Vagina (tissue), 2 donors: Measurements from ENCODE around the gene CDK7. TPM values are rescaled to one million over a fixed set of nuclear protein-coding genes. Genes with fewer than 3 reads are reported as not detected.

Experiments used
- DNase-seq, 2 donors: peaks; one replicate each; pipeline ENCODE4 v3.0.0-alpha.2; 2017; ENCODE audit errors: extremely low spot score in 2 of 2
- H3K27ac ChIP-seq: fragments of 200-600 bp; sonication (generic); one replicate; pipeline ENCODE4 v1.5.1; 2019
- H3K27me3 ChIP-seq: fragments of 200-600 bp; sonication (generic); one replicate; pipeline ENCODE4 v1.5.1; 2019
- H3K36me3 ChIP-seq, 2 donors: fragments of 200-600 bp; sonication (generic); one replicate each; pipeline ENCODE4 v1.5.1; 2017 to 2019
- H3K4me1 ChIP-seq: fragments of 200-600 bp; sonication (generic); one replicate; pipeline ENCODE4 v1.5.1; 2019
- H3K4me3 ChIP-seq, 2 donors: fragments of 200-600 bp; sonication (generic); 1 replicate in 1 of 2; 2 replicates in 1 of 2; pipeline ENCODE4 v1.5.1; 2016 to 2019
- H3K9me3 ChIP-seq: fragments of 200-600 bp; sonication (generic); one replicate; pipeline ENCODE4 v1.5.1; 2019
- CTCF ChIP-seq, 3 experiments: fragments of 450-650 bp in 2 of 3; fragments of 200-600 bp in 1 of 3; sonication (generic) in 1 of 3; IDR thresholded peaks; one replicate each; pipeline ENCODE4 v1.5.1; 2017 to 2019; ENCODE audit warnings: antibody characterized with exemption in 3 of 3, mild to moderate bottlenecking in 2 of 3, moderate library complexity in 2 of 3
- POLR2A ChIP-seq, 2 donors: fragments of 450-650 bp; IDR thresholded peaks; one replicate each; pipeline ENCODE4 v1.6.1; 2017; ENCODE audit warnings: antibody characterized with exemption in 2 of 2, mild to moderate bottlenecking in 2 of 2, moderate library complexity in 2 of 2
- POLR2AphosphoS5 ChIP-seq, 2 donors: sonication (generic); formaldehyde crosslinking; IDR thresholded peaks; one replicate each; pipeline ENCODE4 v1.9.0; 2017; ENCODE audit warnings: antibody characterized with exemption in 2 of 2, mild to moderate bottlenecking in 2 of 2, low read depth in 1 of 2; ENCODE audit not compliant: insufficient read depth in 1 of 2
- intact Hi-C: fragments of 100-400 bp; cut with DNase I; formaldehyde crosslinking; loops from one replicate; pipeline ENCODE4 v1.15.1; 2023
- total RNA-seq: library from RNA; depleted of rRNA; stranded (reverse); fragments of >200 nt; gene quantifications from one replicate; pipeline ENCODE4 v1.2.3, GENCODE V29; 2016

Gene CDK7
- total RNA-seq = 10.6 TPM

DNA sequence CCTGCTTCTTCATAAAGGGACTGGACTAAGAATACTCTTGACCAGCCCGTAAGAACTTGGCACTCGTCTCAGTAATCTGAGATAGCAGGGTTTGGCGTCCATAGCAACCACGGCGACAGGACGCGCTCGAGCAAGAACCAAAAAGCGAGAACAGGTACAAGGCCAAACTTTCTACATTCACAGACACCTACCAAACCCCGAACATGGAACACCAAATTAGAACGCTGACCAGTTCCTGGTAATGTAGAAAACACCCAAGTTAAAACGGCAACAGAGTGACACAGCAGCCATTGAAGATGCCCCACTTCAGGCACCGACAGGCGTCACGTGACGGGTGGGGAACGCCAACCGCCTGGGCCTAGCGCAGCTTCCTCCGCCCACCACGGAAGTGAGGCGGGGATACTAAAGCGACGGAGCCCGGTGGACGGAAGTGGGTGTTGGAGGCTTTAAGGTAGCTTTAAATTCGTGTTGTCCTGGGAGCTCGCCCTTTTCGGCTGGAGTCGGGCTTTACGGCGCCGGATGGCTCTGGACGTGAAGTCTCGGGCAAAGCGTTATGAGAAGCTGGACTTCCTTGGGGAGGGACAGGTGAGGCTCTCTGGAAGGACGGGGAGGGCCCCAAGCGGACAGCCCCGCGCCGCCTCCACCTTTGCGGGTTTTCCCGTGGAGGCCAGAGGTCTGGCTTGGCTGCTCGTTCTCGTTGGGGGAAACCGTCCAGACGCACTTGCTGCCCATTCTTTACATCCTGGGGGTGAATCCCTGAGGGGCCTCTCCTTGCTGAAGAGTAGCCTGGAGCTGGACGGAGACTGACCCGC lies at the start of gene CDK7:
CDK7 (plus strand) TSS at position 430 of the 812 bp plus-strand sequence; CDS start at position 520, 90 bp downstream.
- intact Hi-C loops = no loop called here
- peak; percentile 86 to 96 for TF ChIP-seq POLR2AphosphoS5 (IDR thresholded peaks at IDR 0.05; ENCODE audit: insufficient read depth in 1 of 2, low read depth in 1 of 2)
- TF ChIP-seq CTCF (IDR thresholded peaks at IDR 0.05) = no peak
- H3K9me3 ChIP-seq = no peaks in the 10 kb centered on the region

DNA sequence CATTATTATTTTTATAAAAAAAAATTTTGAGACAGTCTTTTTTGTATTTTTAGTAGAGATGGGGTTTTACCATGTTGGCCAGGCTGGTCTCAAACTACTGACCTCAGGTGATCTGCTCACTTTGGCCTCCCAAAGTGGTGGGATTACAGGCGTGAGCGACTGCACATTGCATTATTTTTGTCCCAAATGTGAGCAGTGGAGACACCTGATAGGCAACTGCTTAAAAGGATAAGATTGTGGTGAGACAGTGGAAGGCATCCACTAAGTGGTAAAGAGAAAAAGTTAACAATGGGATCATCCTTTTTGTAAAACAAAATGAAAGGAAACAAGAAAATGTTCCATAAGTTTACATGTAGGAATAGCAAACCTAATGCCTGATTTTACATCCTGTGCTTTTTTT lies 47.3 kb upstream of the CDK7 start:
- Histone ChIP-seq H3K4me1 (peaks cover 9% of the 10 kb centered on the region), H3K27me3 (no peaks in the 10 kb centered on the region), H3K4me3 (no peak overlapping the region), H3K27ac (no peak overlapping the region), H3K9me3 (no peaks in the 10 kb centered on the region), H3K36me3 (no peaks in the 10 kb centered on the region)
- DNase-seq = no peak
- intact Hi-C loops = no loop called here
- TF ChIP-seq POLR2AphosphoS5 (IDR thresholded peaks at IDR 0.05; ENCODE audit: insufficient read depth in 1 of 2, low read depth in 1 of 2) = no peak
- TF ChIP-seq CTCF (IDR thresholded peaks at IDR 0.05) = no peak
- TF ChIP-seq POLR2A (IDR thresholded peaks at IDR 0.05) = no peak

More for the DNA sequence above, at the start of gene CDK7:
- Histone ChIP-seq H3K4me3 (peak within 1 kb of the TSS; percentile 85 to 97), H3K27me3 (no peaks in the 10 kb centered on the region), H3K4me1 (peaks cover 47% of the 10 kb centered on the region), H3K36me3 (no peaks in the 10 kb centered on the region), H3K27ac (peak within 1 kb of the TSS; percentile 81)
- DNase-seq = peak in 1 of 2 donors; percentile 95

DNA sequence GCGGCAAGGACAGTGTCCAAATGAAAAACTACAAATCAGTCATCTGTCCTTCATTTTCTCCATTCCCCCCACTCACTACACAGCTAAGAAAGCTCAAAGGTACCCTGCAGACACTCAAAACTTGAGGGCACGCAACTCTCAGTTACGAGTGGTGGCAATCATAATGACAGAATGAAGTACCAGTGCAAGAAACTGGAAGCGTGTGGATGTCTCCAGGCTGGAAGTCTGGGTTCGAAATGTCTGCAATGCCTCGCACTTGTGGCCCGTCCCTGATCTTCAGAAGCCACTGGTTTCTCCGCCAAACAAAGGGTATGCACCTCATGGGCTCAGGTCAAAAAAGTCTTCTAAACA lies 45.9 kb upstream of the CDK7 start:
- Histone ChIP-seq H3K36me3 (no peaks in the 10 kb centered on the region), H3K4me3 (peak overlapping the region; percentile 61 to 66), H3K9me3 (no peaks in the 10 kb centered on the region), H3K27ac (no peak overlapping the region), H3K27me3 (no peaks in the 10 kb centered on the region), H3K4me1 (peaks cover 9% of the 10 kb centered on the region)
- intact Hi-C loops = no loop called here
- TF ChIP-seq POLR2A (IDR thresholded peaks at IDR 0.05) = no peak
- no peak for TF ChIP-seq POLR2AphosphoS5 (IDR thresholded peaks at IDR 0.05; ENCODE audit: insufficient read depth in 1 of 2, low read depth in 1 of 2)
- TF ChIP-seq CTCF (IDR thresholded peaks at IDR 0.05) = no peak
- DNase-seq = no peak

DNA sequence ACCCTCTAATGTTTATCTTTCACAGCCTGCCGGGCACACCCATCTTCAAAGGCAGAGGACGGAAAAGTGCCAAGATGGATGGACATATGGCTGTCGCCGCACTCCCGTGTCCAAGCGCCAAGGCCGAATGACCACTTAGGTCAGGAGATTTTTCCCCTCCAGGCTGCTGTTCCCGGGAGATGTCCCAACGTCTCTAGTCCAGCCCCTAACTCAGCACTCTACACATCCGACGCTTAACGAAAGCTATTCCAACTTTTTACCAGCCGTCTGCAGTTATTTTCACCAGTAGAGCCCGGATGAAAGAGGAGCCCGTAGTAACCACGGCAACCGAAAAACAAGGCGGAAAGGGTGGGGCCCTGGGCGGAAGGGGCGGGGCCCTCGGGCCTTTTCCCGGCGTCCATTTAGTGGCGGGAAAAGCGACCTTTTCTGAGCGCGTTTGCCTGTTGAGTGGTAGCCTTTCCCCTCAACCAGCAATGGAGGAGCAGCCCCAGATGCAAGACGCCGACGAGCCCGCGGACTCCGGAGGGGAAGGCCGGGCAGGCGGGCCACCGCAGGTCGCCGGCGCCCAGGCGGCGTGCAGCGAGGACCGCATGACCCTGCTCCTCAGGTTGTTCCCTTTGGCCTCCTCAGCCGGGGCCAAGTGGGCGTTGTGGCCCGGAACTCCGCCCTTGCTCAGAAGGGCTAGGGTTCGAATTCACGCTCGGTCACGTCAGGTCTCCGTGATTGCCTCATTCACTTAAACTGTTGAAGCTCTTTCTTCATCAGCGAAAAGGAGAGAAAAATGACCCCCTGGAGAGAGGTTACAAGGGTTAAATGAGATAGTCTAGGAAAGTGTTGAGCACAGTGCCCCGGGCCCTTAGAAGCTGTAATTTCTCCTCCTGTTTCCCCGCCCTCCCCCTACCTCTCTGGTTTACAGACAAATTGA lies 45.3 kb upstream of the CDK7 start, which contains the start of gene CENPH:
CENPH (plus strand) TSS at position 422 of the 925 bp plus-strand sequence; CDS start at position 474, 52 bp downstream.
- Histone ChIP-seq H3K27ac (peak within 1 kb of the TSS; percentile 4), H3K36me3 (no peaks in the 10 kb centered on the region), H3K9me3 (no peaks in the 10 kb centered on the region), H3K4me3 (peak within 1 kb of the TSS; percentile 61 to 66), H3K4me1 (peaks cover 9% of the 10 kb centered on the region), H3K27me3 (no peaks in the 10 kb centered on the region)
- DNase-seq = no peak
- no peak for TF ChIP-seq POLR2A (IDR thresholded peaks at IDR 0.05)
- TF ChIP-seq CTCF (IDR thresholded peaks at IDR 0.05) = no peak
- TF ChIP-seq POLR2AphosphoS5 (IDR thresholded peaks at IDR 0.05; ENCODE audit: insufficient read depth in 1 of 2, low read depth in 1 of 2) = peak; percentile 48 to 73
- intact Hi-C loops = no loop called here
